Right cardiac atrium (tissue), 5 donors: ENCODE data around the gene UQCC2. TPM values are rescaled to one million over a fixed set of nuclear protein-coding genes. Genes with fewer than 3 reads are reported as not detected.

Experiments
- ATAC-seq, 2 donors: fragments of 200-7000 bp; cut with Tn5 transposase; one replicate each; pipeline versions ENCODE4 v1.8.0 to v1.9.1; 2020; ENCODE audit warnings: moderate library complexity in 2 of 2, mild to moderate bottlenecking in 1 of 2
- DNase-seq, 3 donors: peaks; one replicate each; pipeline ENCODE4 v3.0.0-alpha.2; 2020
- H3K27ac ChIP-seq: one replicate; pipeline ENCODE4 v1.5.1; 2013; ENCODE audit warnings: mild to moderate bottlenecking, low read length, control low read depth, moderate library complexity
- H3K27me3 ChIP-seq: one replicate; pipeline ENCODE4 v1.6.1; 2013; ENCODE audit not compliant: control insufficient read depth, insufficient read depth
- H3K4me1 ChIP-seq: one replicate; pipeline ENCODE4 v1.6.1; 2013; ENCODE audit warnings: low read length; ENCODE audit not compliant: control insufficient read depth, insufficient read depth
- H3K4me3 ChIP-seq: one replicate; pipeline ENCODE4 v1.5.1; 2013; ENCODE audit warnings: low read length, control low read depth
- H3K9me3 ChIP-seq: one replicate; pipeline ENCODE4 v1.6.1; 2013; ENCODE audit warnings: low read length; ENCODE audit not compliant: control insufficient read depth
- WGBS: extraction: QIAGEN DNeasy Blood & Tissue Kit; methylation state at CpG from one replicate; pipeline ENCODE4 v1.1.7; 2013; 5-methylcytosine and 5-hydroxymethylcytosine counted together
- intact Hi-C, 4 donors: fragments of 100-400 bp; cut with DNase I; formaldehyde crosslinking; loops; one replicate each; pipeline versions ENCODE4 v1.11.0 to v1.14.0; 2022 to 2023
- long read RNA-seq, 4 donors: library from polyadenylated mRNA; unstranded; transcript quantifications; one replicate each; pipeline ENCODE4 v2.0.0, GENCODE V29; 2020 to 2021
- polyA plus RNA-seq: library from polyadenylated mRNA; stranded (reverse); fragments of 200-250 nt; gene quantifications from one replicate; pipeline ENCODE4 v1.2.3, GENCODE V29; 2013
- total RNA-seq, 4 donors: library from RNA; stranded (reverse); fragmentation: NEBNext Ultra II Directional; extraction: Animal tissue kit (Norgen Biotek cat#: 25700); gene quantifications; one replicate each; pipeline ENCODE4 v1.2.1, GENCODE V29; 2021
- donor health status: healthy with polysubstance abuse.
- donor health status: DM: no; HTN: yes; CAD: no.
- donor health status: DM: no; HTN: no; CAD: no.
- donor health status: DM: no; HTN: yes; CAD: no; lungs with severe emphysema.
- donor health status: DM: yes; HTN: yes; CAD: no.

The UQCC2 gene
- total RNA-seq (100 to 1,000 TPM; 188 to 264 (median 233) TPM), polyA plus RNA-seq (376 TPM)
- long read RNA-seq, donor 1, full-length matches to known transcripts: 137 of 144 reads
- long read RNA-seq, donor 1, partial matches to known transcripts: 4 of 144 reads
- long read RNA-seq, donor 1, other reads (novel, unspliced or antisense): 3 of 144 reads
- long read RNA-seq, donor 2, full-length matches to known transcripts: 112 of 118 reads
- long read RNA-seq, donor 2, partial matches to known transcripts: 4 of 118 reads
- long read RNA-seq, donor 2, other reads (novel, unspliced or antisense): 2 of 118 reads
- long read RNA-seq, donor 3, full-length matches to known transcripts: 54 of 64 reads
- long read RNA-seq, donor 3, partial matches to known transcripts: 7 of 64 reads
- long read RNA-seq, donor 3, other reads (novel, unspliced or antisense): 3 of 64 reads
- long read RNA-seq, donor 4, full-length matches to known transcripts: 79 of 84 reads
- long read RNA-seq, donor 4, partial matches to known transcripts: 2 of 84 reads
- long read RNA-seq, donor 4, other reads (novel, unspliced or antisense): 3 of 84 reads

DNA sequence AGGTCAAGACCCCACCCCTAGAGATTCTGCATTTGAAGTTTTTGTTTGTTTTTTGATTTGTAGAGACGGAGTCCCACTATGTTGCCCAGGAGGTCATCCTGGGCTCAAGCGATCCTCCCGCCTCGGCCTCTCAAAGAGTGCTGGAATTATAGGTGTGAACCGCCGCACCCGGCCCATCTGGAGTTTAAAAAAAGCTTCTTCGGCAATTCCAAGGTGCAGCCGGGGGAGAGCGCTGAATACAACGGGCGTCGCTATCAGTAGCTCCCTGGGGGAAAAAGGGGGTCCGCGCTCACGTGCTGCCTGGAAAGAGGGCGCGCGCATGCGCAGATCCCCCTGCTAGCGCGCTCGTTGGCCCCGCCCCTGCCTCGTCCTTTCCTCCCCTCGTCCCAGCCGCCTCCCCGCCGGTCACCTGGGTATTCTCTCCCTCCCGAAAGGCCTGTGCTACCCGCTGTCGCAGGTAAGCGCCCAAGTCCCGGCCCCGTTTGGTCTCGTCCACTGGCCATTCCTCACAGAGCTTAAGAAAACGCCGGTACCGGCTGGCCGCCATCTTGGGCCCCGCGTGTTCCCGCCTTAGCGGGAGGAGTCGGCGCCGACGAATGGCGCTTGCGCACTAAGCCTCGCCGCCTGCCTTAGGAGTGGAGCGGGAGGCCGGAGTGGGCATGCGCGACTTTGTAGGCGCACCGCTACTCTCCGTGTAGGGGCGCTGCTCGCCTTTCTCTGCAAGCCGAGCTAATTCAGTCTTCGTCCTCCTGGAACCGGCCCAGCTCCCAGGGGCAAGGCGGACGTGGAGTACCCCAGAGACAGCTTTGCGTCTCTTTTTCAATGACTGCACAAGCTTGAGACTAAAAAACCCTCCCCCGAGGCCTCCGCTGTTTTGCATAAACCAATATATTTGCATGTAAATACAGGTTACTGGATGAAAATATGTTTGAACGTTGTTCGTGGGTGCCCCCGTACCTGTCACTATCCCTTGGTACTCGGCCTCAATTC is at the start of gene UQCC2:
UQCC2 (minus strand) TSS at position 561 of the 990 bp plus-strand sequence; CDS start at position 547, 14 bp downstream.
- intact Hi-C loops: loop anchor here in 1 of 4 donors (2.0 kb wide), 1 partner anchor 51 kb away; no protein-coding TSS in a partner anchor
- Histone ChIP-seq H3K27ac (peak within 1 kb of the TSS; percentile 84), H3K27me3 (no peaks in the 10 kb centered on the region), H3K9me3 (no peaks in the 10 kb centered on the region), H3K4me3 (peak within 1 kb of the TSS; percentile 65), H3K4me1 (peaks cover 9% of the 10 kb centered on the region)
- ATAC-seq (peak; percentile 97 to 98), DNase-seq (peak; percentile 99)
- 2% methylated on average over 73 of the region's 73 CpGs for WGBS

DNA sequence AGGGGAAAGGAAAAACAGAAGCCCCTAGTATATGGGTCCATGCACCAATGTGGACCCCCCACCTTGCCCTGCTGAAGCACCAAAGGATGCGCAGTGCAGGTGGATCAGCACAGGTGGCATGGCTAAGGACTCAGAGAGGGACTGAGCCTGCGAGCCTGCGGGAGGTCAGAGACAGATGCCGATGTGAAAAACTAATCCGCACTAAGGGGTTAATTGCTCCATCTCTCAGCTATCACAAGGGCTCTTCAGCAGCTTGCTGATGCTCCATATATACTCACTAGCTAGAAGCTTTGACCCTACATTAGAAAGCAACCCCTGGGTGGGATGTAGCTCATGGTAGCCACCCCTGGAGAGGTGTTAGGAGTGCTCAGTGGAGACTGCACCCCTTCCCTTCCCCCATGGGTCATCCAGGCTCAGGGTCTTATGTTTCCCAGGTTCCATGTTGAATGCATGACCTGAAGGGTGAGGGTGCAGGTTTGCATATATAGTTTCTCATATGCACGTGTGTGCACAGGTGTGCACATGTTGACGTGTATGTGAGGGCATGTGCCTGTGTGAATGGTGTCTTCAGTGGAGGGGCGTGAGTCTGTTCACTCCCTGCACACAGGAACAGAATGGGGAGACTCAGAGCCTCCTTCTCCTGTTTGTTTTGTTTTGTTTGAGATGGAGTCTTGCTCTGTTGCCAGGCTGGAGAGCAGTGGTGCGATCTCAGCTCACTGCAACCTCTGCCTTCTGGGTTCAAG is 48.6 kb upstream of the UQCC2 start:
- H3K27ac ChIP-seq: no peak overlapping the region
- WGBS: 79% methylated on average over 9 of the region's 9 CpGs
- H3K4me1 ChIP-seq: peaks cover 4% of the 10 kb centered on the region
- no peak overlapping the region for H3K4me3 ChIP-seq
- DNase-seq: peak in 1 of 3 donors; percentile 24
- ATAC-seq: no peak
- intact Hi-C loops: loop anchor here (5.0 to 10.0 kb wide), 4 partner anchors 43 to 175 kb away; partner anchors contain the start of gene BAK1 (in 1 of the 4)
- no peaks in the 10 kb centered on the region for H3K27me3 ChIP-seq
- H3K9me3 ChIP-seq: no peaks in the 10 kb centered on the region

DNA sequence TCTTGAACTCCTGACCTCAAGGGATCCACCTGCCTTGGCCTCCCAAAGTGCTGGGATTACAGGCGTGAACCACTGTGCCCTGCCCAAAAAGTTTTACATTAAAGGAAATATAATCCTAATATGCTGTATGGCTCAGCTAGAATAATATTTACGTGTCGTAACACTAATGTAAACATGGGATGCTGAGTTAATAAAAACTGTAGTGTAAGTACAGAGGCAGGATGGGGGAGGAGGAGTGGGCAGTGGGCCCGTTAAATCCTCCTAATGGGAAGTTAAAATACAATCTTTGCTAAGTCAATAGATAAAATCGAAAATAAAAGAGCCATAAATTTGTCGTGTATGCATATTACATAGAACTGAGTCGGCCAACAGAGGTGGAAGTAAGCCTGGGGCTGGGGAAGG is 47.3 kb upstream of the UQCC2 start:
- 74% methylated on average over 7 of the region's 7 CpGs for WGBS
- ATAC-seq (no peak), DNase-seq (peak in 1 of 3 donors; percentile 9)
- no peak overlapping the region for H3K27ac ChIP-seq
- intact Hi-C loops: no loop called here
- H3K9me3 ChIP-seq: no peaks in the 10 kb centered on the region
- H3K4me1 ChIP-seq: peaks cover 4% of the 10 kb centered on the region
- H3K27me3 ChIP-seq: no peaks in the 10 kb centered on the region
- no peak overlapping the region for H3K4me3 ChIP-seq

DNA sequence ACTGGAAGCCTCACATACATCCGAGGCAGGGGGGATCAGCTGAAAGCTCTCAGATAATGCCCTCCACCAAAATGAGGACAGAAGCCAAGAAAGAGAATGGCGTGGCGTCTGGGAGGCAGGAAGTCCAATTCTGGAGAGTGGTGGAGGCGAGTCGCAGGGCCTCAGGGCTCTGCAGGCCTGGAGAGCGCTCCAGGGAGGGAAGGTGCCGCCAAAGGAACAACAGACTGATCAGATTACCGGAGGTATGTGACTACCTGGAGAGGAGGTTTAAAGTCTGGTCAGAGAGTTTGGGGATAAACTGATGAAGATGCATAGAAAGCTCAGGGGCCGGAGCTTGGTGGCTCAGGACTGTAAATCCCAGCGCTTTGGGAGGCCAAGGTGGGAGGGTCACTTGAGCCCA is 46.4 kb upstream of the UQCC2 start:
- DNase-seq (peak in 1 of 3 donors; percentile 9), ATAC-seq (no peak)
- Histone ChIP-seq H3K4me3 (no peak overlapping the region), H3K27me3 (no peaks in the 10 kb centered on the region), H3K9me3 (no peaks in the 10 kb centered on the region), H3K4me1 (peaks cover 4% of the 10 kb centered on the region), H3K27ac (no peak overlapping the region)
- WGBS: 78% methylated on average over 10 of the region's 10 CpGs
- intact Hi-C loops: no loop called here

DNA sequence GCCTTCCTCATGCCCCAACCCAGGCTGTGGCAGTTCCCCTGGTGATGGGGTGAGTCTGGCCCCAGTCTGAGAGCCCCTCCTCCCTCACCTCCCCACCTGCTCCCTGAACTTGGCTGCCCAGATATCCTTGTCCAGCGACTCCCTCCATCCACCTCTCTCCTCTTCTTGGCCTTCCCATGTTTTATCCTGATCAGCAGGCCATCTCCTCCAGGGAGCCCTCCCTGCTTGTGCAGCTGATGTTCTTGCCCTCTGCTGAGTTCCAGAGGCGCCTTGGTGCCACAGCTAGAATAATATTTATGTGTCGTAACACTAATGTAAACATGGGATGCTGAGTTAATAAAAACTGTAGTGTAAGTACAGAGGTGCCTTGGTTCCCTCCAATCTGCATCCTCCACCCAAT is 45.6 kb upstream of the UQCC2 start:
- ATAC-seq: no peak
- WGBS: 80% methylated on average over 3 of the region's 3 CpGs
- Histone ChIP-seq H3K27ac (no peak overlapping the region), H3K9me3 (no peaks in the 10 kb centered on the region), H3K4me3 (no peak overlapping the region), H3K27me3 (no peaks in the 10 kb centered on the region), H3K4me1 (peaks cover 4% of the 10 kb centered on the region)
- DNase-seq: peak in 1 of 3 donors; percentile 1
- intact Hi-C loops: no loop called here

DNA sequence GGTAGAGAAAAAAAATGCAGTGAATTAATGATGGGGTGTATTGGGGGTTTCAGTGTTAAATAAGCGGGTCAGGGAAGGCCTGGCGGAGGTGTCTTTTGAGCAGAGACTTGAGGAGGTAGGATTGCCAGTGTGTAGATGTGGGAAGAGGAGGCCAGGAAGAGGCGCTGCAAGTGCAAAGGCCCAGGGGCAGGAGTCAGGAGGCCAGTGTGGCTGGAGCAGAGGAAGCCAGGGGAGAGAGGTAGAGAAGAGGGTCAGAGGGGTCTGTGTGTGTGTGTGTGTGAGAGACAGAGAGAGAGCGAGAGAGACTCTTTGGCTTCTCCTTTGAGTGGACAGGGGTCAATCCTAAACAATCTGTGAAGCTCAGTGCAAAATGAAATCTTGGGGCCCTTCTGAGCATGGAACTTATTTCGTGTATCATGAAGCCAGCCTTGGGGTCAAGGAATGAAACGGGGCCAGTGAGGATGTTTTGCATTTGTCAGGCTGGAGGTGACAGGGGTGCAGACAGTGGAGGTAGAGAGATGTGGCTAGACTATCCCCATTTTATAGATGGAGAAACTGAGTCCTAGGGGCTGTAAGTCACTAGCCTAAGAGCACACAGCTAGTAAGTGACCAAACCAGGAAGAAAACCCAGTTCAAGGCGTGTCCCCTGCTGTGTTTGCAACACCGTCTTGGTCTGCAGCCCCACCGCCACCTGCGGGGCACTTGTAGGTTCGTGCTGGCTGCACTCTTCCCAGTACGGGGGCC is 44.9 kb upstream of the UQCC2 start:
- Histone ChIP-seq H3K4me3 (no peak overlapping the region), H3K4me1 (peaks cover 2% of the 10 kb centered on the region), H3K27ac (no peak overlapping the region), H3K27me3 (no peaks in the 10 kb centered on the region), H3K9me3 (no peaks in the 10 kb centered on the region)
- intact Hi-C loops: no loop called here
- DNase-seq (peak in 1 of 3 donors; percentile 6), ATAC-seq (no peak)
- WGBS: 83% methylated on average over 12 of the region's 12 CpGs

DNA sequence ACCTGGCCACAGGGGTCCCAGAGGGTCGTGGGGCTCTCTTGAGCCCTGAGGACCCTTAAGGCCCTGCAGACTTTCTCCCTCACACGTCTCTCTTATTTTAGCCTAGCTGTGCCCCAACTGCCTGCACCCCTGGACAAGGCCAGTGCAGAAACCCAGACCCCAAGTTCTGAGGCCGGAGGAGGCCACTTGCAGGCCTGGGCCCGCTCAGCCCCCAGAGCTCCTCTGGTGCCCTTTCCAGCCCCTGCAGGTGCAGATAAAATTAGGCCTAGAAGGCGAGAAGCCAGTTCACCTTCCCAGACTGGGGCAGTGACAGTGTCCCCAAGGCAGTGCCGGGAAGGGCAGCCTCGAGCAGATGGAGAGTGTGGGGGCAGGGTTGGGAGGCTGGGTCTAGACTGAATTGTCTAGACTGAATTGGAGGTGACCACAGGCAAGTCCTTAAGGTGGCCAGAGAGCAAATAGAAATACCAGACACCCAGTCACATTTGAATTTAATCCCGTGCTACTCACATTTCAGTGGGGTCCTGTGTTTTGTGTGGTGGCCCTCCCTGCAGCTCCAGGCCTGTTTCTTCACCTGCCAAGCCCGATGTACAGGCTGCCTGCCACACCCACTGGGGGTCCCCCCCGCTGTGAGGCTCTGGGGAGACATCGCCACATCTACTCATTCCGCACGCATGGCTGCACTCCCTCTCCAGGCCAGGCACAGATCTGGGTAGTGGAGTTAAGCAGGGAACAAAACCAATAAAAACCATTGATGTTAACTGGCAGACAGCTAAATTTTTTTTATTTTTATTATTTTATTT is 43.8 kb upstream of the UQCC2 start:
- Histone ChIP-seq H3K27me3 (no peaks in the 10 kb centered on the region), H3K4me3 (no peak overlapping the region), H3K27ac (no peak overlapping the region), H3K9me3 (no peaks in the 10 kb centered on the region), H3K4me1 (no peaks in the 10 kb centered on the region)
- intact Hi-C loops: no loop called here
- 85% methylated on average over 13 of the region's 13 CpGs for WGBS
- DNase-seq (peak in 1 of 3 donors; percentile 26), ATAC-seq (no peak)

DNA sequence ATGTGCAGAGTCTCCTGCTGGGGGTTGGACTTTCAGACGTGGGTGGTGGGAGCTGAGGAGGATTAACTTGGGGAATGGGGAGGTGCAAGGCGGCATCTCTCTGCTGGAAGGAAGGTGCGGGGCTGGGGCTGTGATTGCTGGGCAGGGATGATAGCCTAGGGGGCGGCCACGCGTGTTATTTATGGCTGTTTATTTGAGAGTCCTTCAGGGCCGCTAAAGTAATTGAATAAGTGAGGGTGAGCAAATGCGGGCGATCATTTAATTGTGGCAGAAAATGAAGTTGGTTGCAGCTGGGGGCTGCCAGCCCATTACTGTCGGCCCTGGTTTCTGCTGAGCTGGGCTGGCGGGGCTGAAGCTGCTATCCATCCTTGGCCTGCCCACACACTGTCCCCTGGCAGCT is 42.7 kb upstream of the UQCC2 start:
- no peak overlapping the region for H3K4me3 ChIP-seq
- no peaks in the 10 kb centered on the region for H3K4me1 ChIP-seq
- H3K27ac ChIP-seq: no peak overlapping the region
- intact Hi-C loops: no loop called here
- no peaks in the 10 kb centered on the region for H3K27me3 ChIP-seq
- H3K9me3 ChIP-seq: no peaks in the 10 kb centered on the region
- DNase-seq: no peak
- ATAC-seq: no peak
- WGBS: 86% methylated on average over 11 of the region's 11 CpGs

DNA sequence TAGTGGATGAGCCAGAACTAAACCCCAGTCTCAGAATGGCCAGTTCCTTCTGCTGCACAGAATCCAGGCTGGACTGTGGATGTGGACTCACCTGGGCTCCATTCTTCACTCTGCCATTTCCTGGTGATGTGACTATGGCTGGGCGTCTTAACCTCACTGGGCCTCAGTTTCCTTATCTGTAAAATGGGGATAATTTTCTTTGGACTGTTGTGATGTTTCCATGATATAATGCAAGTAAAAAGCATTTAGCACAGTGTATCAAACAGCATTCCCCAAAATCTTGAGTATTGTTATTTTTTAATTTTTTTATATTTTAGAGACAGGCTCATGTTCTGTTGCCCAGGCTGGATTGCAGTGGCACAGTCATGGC is 41.1 kb upstream of the UQCC2 start:
- Histone ChIP-seq H3K4me1 (no peaks in the 10 kb centered on the region), H3K4me3 (no peak overlapping the region), H3K9me3 (no peaks in the 10 kb centered on the region), H3K27me3 (no peaks in the 10 kb centered on the region), H3K27ac (no peak overlapping the region)
- intact Hi-C loops: no loop called here
- DNase-seq (no peak), ATAC-seq (no peak)
- 84% methylated on average over 1 of the region's 1 CpG for WGBS
